Upper lobe of left lung (tissue), 6 donors: ENCODE data around the gene DST. TPM values are rescaled to one million over a fixed set of nuclear protein-coding genes. Genes with fewer than 3 reads are reported as not detected.

ENCODE experiments used
- ATAC-seq, 2 donors: fragments of 200-7000 bp; cut with Tn5 transposase; one replicate each; pipeline ENCODE4 v1.9.1; 2022; ENCODE audit warnings: mild to moderate bottlenecking in 2 of 2, moderate library complexity in 2 of 2; ENCODE audit not compliant: low FRiP score in 2 of 2
- DNase-seq, 2 donors: peaks; one replicate each; pipeline ENCODE4 v3.0.0-alpha.2; 2019 to 2020
- H3K27ac ChIP-seq, 4 donors: fragments of 200-600 bp; sonication (generic); one replicate each; pipeline ENCODE4 v1.5.1; 2016 to 2019
- H3K27me3 ChIP-seq, 4 donors: fragments of 200-600 bp; sonication (generic); one replicate each; pipeline ENCODE4 v1.5.1; 2017 to 2019
- H3K36me3 ChIP-seq, 4 donors: fragments of 200-600 bp; sonication (generic); one replicate each; pipeline ENCODE4 v1.5.1; 2016 to 2019
- H3K4me1 ChIP-seq, 4 donors: fragments of 200-600 bp; sonication (generic); one replicate each; pipeline ENCODE4 v1.5.1; 2018 to 2019
- H3K4me3 ChIP-seq, 4 donors: fragments of 200-600 bp; sonication (generic); one replicate each; pipeline ENCODE4 v1.5.1; 2017 to 2019; ENCODE audit warnings: mild to moderate bottlenecking in 2 of 4, moderate library complexity in 1 of 4
- H3K9me3 ChIP-seq, 4 donors: fragments of 200-600 bp; sonication (generic); one replicate each; pipeline ENCODE4 v1.5.1; 2018 to 2019
- CTCF ChIP-seq, 6 experiments: fragments of 450-650 bp in 4 of 6; fragments of 200-600 bp in 2 of 6; sonication (generic) in 2 of 6; IDR thresholded peaks; one replicate each; pipeline ENCODE4 v1.5.1; 2016 to 2019; ENCODE audit warnings: antibody characterized with exemption in 6 of 6
- EP300 ChIP-seq, 4 donors: sonication (generic); formaldehyde crosslinking; IDR thresholded peaks; one replicate each; pipeline ENCODE4 v1.5.1; 2017; ENCODE audit warnings: antibody characterized with exemption in 4 of 4, control low read depth in 2 of 4
- POLR2A ChIP-seq, 4 donors: fragments of 450-650 bp; IDR thresholded peaks; one replicate each; pipeline ENCODE4 v1.5.1; 2016 to 2017; ENCODE audit warnings: antibody characterized with exemption in 4 of 4, mild to moderate bottlenecking in 2 of 4
- POLR2AphosphoS5 ChIP-seq, 2 donors: sonication (generic); formaldehyde crosslinking; IDR thresholded peaks; one replicate each; pipeline ENCODE4 v1.5.1; 2017; ENCODE audit warnings: antibody characterized with exemption in 2 of 2
- WGBS, 2 donors: methylation state at CpG; one replicate each; pipeline ENCODE4 v1.1.5; 2017 to 2018; 5-methylcytosine and 5-hydroxymethylcytosine counted together
- total RNA-seq, 6 donors: library from RNA; depleted of rRNA in 4 of 6; stranded (reverse); fragments of >200 nt in 4 of 6; gene quantifications; one replicate each; pipeline versions ENCODE4 v1.1.0 to v1.2.1, GENCODE V29; 2016 to 2021
- donor health status: DM: no; HTN: no; CAD: no; lungs with moderate emphysema.
- donor health status: DM: no; HTN: yes; CAD: no; lungs with severe emphysema.

The DST gene
- total RNA-seq, 6 donors from 2014 or later, result 241 to 477 (median 341) TPM

GRCh38 chr6:56541741-56542360 lies 100.8 kb downstream of the DST start:
- 3 to 6% methylated on average over 3 of the region's 3 CpGs for WGBS, 2 donors
- H3K4me3 ChIP-seq, result peak overlapping the region; percentile 11 to 59 (median 49)
- TF ChIP-seq POLR2A (IDR thresholded peaks at IDR 0.05) (no peak), CTCF (IDR thresholded peaks at IDR 0.05) (no peak), EP300 (IDR thresholded peaks at IDR 0.05) (no peak), POLR2AphosphoS5 (IDR thresholded peaks at IDR 0.05) (no peak)
- ATAC-seq (no peak), DNase-seq (no peak)
- H3K27me3 ChIP-seq, result no peaks in the 10 kb centered on the region
- no peaks in the 10 kb centered on the region for H3K9me3 ChIP-seq
- peak overlapping the region; percentile 85 to 91 (median 90) for H3K27ac ChIP-seq
- H3K4me1 ChIP-seq, result peaks cover 7 to 24% (median 20%) of the 10 kb centered on the region in 4 donors
- H3K36me3 ChIP-seq, result no peaks in the 10 kb centered on the region

GRCh38 chr6:56541030-56541600 lies 101.6 kb downstream of the DST start:
- TF ChIP-seq POLR2AphosphoS5 (IDR thresholded peaks at IDR 0.05) (no peak), EP300 (IDR thresholded peaks at IDR 0.05) (no peak), POLR2A (IDR thresholded peaks at IDR 0.05) (no peak), CTCF (IDR thresholded peaks at IDR 0.05) (no peak)
- peaks cover 10 to 28% (median 22%) of the 10 kb centered on the region in 4 donors for H3K4me1 ChIP-seq
- DNase-seq, result no peak
- no peak for ATAC-seq
- 43 to 46% methylated on average over 11 of the region's 11 CpGs for WGBS, 2 donors
- no peaks in the 10 kb centered on the region for H3K27me3 ChIP-seq
- H3K36me3 ChIP-seq, result peaks cover 0 to 6% (median 0%) of the 10 kb centered on the region in 4 donors
- peak overlapping the region; percentile 11 to 59 (median 49) for H3K4me3 ChIP-seq
- no peaks in the 10 kb centered on the region for H3K9me3 ChIP-seq
- peak overlapping the region; percentile 85 to 91 (median 90) for H3K27ac ChIP-seq

- Histone ChIP-seq H3K4me1 (peaks cover 10 to 30% (median 23%) of the 10 kb centered on the region in 4 donors), H3K9me3 (no peaks in the 10 kb centered on the region), H3K27me3 (no peaks in the 10 kb centered on the region), H3K27ac (peak overlapping the region; percentile 85 to 91 (median 90)), H3K36me3 (peaks cover 0 to 13% (median 0%) of the 10 kb centered on the region in 4 donors), H3K4me3 (peak overlapping the region in 3 of 4 donors; percentile 43 to 59 (median 55))
- TF ChIP-seq EP300 (IDR thresholded peaks at IDR 0.05) (no peak), POLR2AphosphoS5 (IDR thresholded peaks at IDR 0.05) (no peak), POLR2A (IDR thresholded peaks at IDR 0.05) (no peak), CTCF (IDR thresholded peaks at IDR 0.05) (no peak)
- ATAC-seq (no peak), DNase-seq (no peak)
- 45 to 53% methylated on average over 9 of the region's 9 CpGs for WGBS, 2 donors
Measured at GRCh38 chr6:56540232-56541029, 102.3 kb downstream of the DST start.

GRCh38 chr6:56539527-56540105 lies 103.1 kb downstream of the DST start:
- H3K9me3 ChIP-seq, result no peaks in the 10 kb centered on the region
- TF ChIP-seq POLR2AphosphoS5 (IDR thresholded peaks at IDR 0.05), result no peak
- H3K36me3 ChIP-seq, result peaks cover 0 to 21% (median 2%) of the 10 kb centered on the region in 4 donors
- DNase-seq (no peak), ATAC-seq (no peak)
- peak overlapping the region; percentile 85 to 91 (median 90) for H3K27ac ChIP-seq
- peaks cover 10 to 30% (median 24%) of the 10 kb centered on the region in 4 donors for H3K4me1 ChIP-seq
- peak overlapping the region in 3 of 4 donors; percentile 43 to 59 (median 55) for H3K4me3 ChIP-seq
- no peaks in the 10 kb centered on the region for H3K27me3 ChIP-seq

GRCh38 chr6:56538851-56539250 lies 103.8 kb downstream of the DST start:
- peaks cover 10 to 33% (median 26%) of the 10 kb centered on the region in 4 donors for H3K4me1 ChIP-seq
- peak overlapping the region in 3 of 4 donors; percentile 6 to 59 (median 55) for H3K4me3 ChIP-seq
- 35 to 57% methylated on average over 2 of the region's 2 CpGs for WGBS, 2 donors
- no peaks in the 10 kb centered on the region for H3K27me3 ChIP-seq
- H3K36me3 ChIP-seq, result peaks cover 0 to 28% (median 2%) of the 10 kb centered on the region in 4 donors
- TF ChIP-seq EP300 (IDR thresholded peaks at IDR 0.05) (no peak), POLR2A (IDR thresholded peaks at IDR 0.05) (no peak), POLR2AphosphoS5 (IDR thresholded peaks at IDR 0.05) (no peak), CTCF (IDR thresholded peaks at IDR 0.05) (no peak)
- peak overlapping the region; percentile 85 to 91 (median 90) for H3K27ac ChIP-seq
- ATAC-seq (no peak), DNase-seq (no peak)
- H3K9me3 ChIP-seq, result no peaks in the 10 kb centered on the region
